T-helper 17 cell (primary cell): Measurements from ENCODE around the gene ARPIN. TPM values are rescaled to one million over a fixed set of nuclear protein-coding genes. Genes with fewer than 3 reads are reported as not detected.

Experiments used
- ATAC-seq: fragments of 150-1000 bp; cut with Tn5 transposase; 2 replicates; pipeline ENCODE4 v1.10.0; 2021; ENCODE audit warnings: mild to moderate bottlenecking, moderate library complexity
- DNase-seq, 3 donors: peaks; one replicate each; pipeline versions ENCODE4 v3.0.0 to v3.0.0-alpha.2; 2020 to 2021
- H3K9me3 ChIP-seq: one replicate; pipeline ENCODE4 v1.7.0; 2013; ENCODE audit warnings: low read length, mild to moderate bottlenecking; ENCODE audit not compliant: control insufficient read depth, poor library complexity, severe bottlenecking
- H3K27ac Mint-ChIP-seq: one replicate; pipeline ENCODE4 v1.8.0; 2022; ENCODE audit warnings: mild to moderate bottlenecking, moderate library complexity, mixed read lengths
- H3K27me3 Mint-ChIP-seq: one replicate; pipeline ENCODE4 v1.8.0; 2022; ENCODE audit warnings: mixed read lengths
- H3K36me3 Mint-ChIP-seq: one replicate; pipeline ENCODE4 v1.8.0; 2022; ENCODE audit warnings: low read depth, mixed read lengths
- H3K4me1 Mint-ChIP-seq: one replicate; pipeline ENCODE4 v1.8.0; 2022; ENCODE audit warnings: mild to moderate bottlenecking, mixed read lengths
- H3K4me3 Mint-ChIP-seq: one replicate; pipeline ENCODE4 v1.8.0; 2022; ENCODE audit warnings: mild to moderate bottlenecking, moderate library complexity, mixed read lengths
- total RNA-seq, 4 donors: library from RNA in 2 of 4; stranded (reverse) in 2 of 4; gene quantifications; one replicate each; pipeline ENCODE4 v1.2.3 and lab custom pipeline; 2022 to 2026

ARPIN gene
- total RNA-seq, 2 donors from 2014 or later, result 0.13 TPM; not detected in 1

DNA sequence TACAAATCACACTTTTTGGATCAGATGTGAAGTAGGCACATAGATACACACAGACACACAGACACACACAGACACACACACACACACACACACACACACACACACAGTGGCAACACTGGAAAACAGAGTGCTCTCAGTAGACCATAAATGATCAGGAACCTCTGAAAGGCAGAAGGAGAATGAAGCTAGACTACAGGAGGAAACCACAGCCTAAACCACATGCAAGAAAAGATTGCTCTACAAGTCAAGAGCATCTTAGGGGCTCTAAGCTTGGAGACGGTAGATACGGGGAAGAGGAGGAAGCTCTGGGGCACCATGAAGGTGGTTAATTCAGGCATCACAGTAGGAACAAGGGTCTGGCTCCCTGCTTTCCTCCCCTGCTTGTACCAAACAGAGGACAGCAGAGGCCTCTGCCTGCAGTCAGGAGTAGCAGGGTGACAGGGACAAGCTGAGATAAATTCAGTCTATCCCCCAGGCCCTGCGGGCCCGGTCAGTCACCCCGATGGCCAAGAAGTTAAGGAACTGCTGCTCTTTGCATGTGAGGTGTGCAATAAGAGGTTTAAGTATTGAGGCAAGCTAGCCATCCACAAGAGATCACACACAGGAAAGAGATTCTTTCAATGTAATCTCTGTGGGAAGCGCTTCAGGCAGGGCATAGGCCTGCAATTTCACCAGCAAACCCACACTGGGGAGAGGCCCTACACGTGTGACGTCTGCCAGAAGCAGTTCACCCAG lies 23.5 kb upstream of the ARPIN start:
- Mint-ChIP-seq H3K4me3 (peak overlapping the region; percentile 64), H3K36me3 (no peaks in the 10 kb centered on the region), H3K4me1 (peaks cover 20% of the 10 kb centered on the region), H3K27ac (peak overlapping the region; percentile 41), H3K27me3 (peaks cover 5% of the 10 kb centered on the region)
- no peaks in the 10 kb centered on the region for H3K9me3 ChIP-seq
- ATAC-seq (peak; percentile 83), DNase-seq (no peak)

DNA sequence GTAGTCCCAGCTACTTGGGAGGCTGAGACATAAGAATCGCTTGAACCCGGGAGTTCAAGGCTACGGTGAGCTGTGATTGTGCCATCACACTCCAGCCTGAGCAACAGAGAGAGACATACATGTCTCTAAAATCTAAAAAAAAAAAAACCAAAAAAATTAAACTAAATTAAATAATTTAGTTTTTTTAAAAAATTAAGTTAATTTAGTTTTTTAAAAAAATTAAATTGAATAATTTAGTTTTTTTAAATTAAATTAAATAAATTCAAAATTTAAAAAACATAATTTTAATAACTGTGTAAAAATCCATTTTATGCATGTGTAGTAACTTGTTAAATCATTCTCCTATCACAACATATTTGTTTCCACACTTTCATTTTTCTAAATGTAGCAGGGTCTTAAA lies 20.1 kb upstream of the ARPIN start:
- no peak overlapping the region for H3K27ac Mint-ChIP-seq

DNA sequence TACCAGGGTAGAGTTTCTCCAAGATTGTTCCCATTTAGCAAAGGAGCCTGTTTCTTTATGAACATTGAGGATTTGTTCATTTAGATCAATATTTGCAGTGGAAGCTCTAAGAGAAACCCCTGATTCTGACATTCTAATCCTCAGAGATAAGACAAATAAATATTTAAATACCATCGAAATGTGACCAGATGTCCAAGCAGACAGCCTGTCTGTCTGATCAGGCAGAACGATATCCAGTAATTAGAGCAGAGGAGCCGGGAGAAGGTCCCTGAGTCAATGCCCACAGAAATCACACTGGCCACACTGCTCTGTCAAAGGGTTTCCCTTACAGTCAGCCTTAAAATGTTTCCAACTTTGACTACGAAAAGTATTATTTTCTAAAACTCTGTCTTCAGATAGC lies 15.7 kb upstream of the ARPIN start:
- Mint-ChIP-seq H3K36me3 (no peaks in the 10 kb centered on the region), H3K27ac (no peak overlapping the region), H3K4me1 (peaks cover 2% of the 10 kb centered on the region), H3K27me3 (no peaks in the 10 kb centered on the region), H3K4me3 (no peak overlapping the region)
- ATAC-seq (no peak), DNase-seq (no peak)
- no peaks in the 10 kb centered on the region for H3K9me3 ChIP-seq

More for the DNA sequence above, 20.1 kb upstream of the ARPIN start:
- H3K4me1 Mint-ChIP-seq, result peaks cover 16% of the 10 kb centered on the region
- no peak for DNase-seq
- no peak for ATAC-seq
- no peaks in the 10 kb centered on the region for H3K36me3 Mint-ChIP-seq
- H3K9me3 ChIP-seq, result no peaks in the 10 kb centered on the region
- H3K27me3 Mint-ChIP-seq, result no peaks in the 10 kb centered on the region
- H3K4me3 Mint-ChIP-seq, result no peak overlapping the region

DNA sequence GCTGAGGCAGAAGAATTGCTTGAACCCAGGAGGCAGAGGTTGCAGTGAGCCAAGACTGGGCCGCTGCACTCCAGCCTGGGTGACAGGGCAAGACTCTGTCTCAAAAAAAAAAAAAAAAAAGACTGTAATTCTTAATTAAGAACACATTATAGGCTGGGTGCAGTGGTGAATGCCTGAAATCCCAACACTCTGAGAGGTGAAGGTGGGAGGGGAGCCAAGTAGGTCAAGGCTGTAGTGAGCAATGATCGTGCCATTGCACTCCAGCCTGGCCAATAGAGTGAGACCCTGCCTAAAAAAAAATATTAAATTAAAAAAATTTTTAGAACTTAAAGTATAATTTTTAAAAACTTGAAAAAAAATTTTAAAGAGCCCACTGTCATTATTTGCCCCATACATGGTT lies 13.4 kb upstream of the ARPIN start:
- H3K27me3 Mint-ChIP-seq, result no peaks in the 10 kb centered on the region
- H3K9me3 ChIP-seq, result no peaks in the 10 kb centered on the region
- no peak for DNase-seq
- no peak overlapping the region for H3K4me3 Mint-ChIP-seq
- no peak overlapping the region for H3K27ac Mint-ChIP-seq
- no peaks in the 10 kb centered on the region for H3K36me3 Mint-ChIP-seq
- ATAC-seq, result no peak
- H3K4me1 Mint-ChIP-seq, result peaks cover 2% of the 10 kb centered on the region

DNA sequence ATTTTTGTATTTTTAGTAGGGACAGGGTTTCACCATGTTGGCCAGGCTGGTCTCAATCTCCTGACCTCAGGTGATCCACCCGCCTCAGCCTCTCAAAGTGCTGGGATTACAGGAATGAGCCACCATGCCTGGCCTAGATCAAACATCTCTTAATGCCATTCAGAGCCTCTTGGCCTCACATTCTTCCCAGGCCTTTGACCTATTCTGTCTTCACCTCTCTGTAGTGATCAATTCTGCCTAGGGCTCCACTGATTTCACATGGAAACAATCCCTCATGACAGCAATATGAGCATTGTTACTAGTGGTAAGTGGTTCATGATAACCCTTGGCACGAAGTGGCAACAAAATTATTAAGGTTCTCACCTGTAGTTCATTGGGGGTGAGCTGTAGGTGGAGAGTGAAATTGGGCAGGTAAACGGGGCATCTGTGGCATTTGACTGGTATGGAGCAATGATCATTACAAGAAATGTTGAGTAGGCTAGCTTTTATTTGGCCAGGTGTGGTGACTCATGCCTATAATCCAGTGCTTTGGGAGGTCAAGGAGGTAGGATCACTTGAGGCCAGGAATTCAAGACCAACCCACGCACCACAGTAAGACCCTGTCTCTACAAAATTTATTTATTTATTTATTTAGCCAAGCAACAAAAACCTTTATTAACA lies 4.8 kb upstream of the ARPIN start:
- H3K27ac Mint-ChIP-seq, result no peak overlapping the region
- peaks cover 3% of the 10 kb centered on the region for H3K36me3 Mint-ChIP-seq
- peaks cover 34% of the 10 kb centered on the region for H3K27me3 Mint-ChIP-seq
- DNase-seq (no peak), ATAC-seq (no peak)
- no peak overlapping the region for H3K4me3 Mint-ChIP-seq
- H3K4me1 Mint-ChIP-seq, result peaks cover 3% of the 10 kb centered on the region
- H3K9me3 ChIP-seq, result no peaks in the 10 kb centered on the region

DNA sequence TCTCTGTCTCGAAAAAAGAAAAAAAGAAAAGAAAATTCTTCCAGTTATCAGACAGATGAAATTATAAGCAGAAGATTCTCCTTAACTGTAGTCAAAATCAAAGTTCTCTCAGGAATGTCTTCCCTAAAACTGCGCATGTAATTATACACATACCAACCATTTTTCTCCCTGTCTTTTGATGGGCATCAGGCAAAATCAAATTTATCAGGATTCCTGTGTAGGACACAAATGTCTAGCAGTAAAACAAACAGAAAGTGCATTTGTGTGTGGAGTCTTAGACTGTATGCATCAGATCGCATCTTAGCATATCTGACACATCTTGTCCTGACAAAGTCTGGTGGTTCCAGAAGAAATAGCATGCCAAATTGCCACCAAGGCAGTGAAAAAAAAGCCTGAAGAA lies 3.9 kb upstream of the ARPIN start:
- no peak for DNase-seq

DNA sequence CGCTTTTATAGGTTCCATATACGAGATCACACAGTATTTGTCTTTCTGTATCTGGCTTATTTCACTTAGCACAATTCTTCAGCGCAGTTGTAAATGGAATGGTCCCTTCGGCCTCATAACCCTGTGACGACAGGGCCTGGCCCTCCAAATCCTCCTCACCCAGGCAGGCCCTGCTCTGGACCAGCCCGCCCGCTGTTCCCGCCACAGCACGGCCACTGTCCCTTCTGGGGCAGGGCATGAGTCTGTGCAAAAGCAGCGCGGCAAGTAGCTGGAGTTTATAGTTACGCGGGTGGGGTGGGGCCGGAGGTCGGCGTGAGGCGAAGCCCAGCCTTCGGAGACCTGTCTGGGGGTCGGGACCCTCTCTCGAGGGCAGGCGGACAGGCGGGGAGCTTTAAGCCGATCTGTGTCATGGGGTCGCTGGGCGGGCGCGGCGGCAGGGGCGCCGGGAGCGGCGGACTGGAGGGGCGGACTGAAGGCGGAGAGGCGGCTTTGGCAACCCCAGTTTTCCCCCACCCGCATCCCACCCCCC lies 543 bp downstream of the ARPIN start:
- peaks cover 9% of the 10 kb centered on the region for H3K36me3 Mint-ChIP-seq
- ATAC-seq (no peak), DNase-seq (no peak)
- H3K4me3 Mint-ChIP-seq, result no peak overlapping the region
- H3K9me3 ChIP-seq, result no peaks in the 10 kb centered on the region
- no peak overlapping the region for H3K27ac Mint-ChIP-seq
- peaks cover 57% of the 10 kb centered on the region for H3K27me3 Mint-ChIP-seq
- H3K4me1 Mint-ChIP-seq, result peaks cover 6% of the 10 kb centered on the region

More for the DNA sequence above, 3.9 kb upstream of the ARPIN start:
- Mint-ChIP-seq H3K27ac (no peak overlapping the region), H3K4me1 (peaks cover 3% of the 10 kb centered on the region), H3K4me3 (no peak overlapping the region), H3K27me3 (peaks cover 41% of the 10 kb centered on the region), H3K36me3 (peaks cover 3% of the 10 kb centered on the region)
- no peak for ATAC-seq
- H3K9me3 ChIP-seq, result no peaks in the 10 kb centered on the region

DNA sequence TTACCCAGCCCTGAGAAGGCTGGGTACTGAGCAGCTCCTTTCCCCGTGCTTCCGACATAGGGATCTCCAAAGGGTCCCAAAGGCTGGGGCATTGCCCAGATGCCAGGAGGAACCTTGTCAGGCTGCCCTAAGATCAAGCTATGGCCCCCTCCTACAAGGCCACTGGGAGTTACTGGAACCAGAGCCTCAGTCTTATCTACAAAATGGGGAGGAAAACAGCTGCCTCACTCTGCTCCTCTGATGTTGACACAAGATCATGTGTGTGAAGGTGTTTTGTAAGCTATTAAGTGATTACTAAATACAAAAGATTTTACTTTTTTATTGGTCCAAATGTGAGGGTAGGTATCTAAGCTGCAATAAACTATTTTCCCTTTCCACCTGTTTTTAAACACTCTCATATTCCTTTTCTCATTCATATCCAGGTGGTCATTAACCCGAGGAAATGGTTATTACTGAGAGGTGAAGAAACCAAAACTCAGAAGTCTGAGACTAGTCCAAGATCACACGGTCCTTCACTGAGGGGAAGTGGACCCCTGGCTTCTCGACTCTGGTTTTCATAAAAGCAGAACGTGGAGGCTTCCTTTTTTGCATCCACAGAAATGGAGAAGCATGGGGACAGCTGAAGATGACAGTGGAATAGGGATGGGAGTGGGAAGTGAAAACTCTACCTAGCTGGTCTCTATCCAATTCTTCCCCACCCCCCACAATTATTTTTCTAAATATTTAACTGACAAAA lies 1.7 kb downstream of the ARPIN start:
- ATAC-seq (no peak), DNase-seq (no peak)

DNA sequence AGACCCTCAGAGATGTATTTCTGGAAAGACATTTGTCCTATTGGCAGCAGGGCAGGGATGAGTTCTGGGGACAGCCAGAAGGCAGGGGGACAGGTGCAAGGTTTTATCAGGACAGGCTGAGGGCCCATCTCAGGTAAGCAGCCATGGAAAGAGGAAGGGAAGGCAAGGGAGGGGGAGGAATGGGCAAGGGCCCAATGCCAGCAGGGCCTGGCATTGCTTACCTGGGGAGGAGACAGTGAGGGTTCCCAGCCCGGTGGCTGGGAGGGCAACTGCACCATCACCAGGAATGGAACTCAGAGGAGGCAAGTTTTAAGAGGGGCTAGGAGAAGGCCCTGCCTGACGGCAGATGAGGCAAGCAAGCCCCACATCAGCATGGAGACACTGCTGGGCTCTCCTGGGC lies 3.1 kb downstream of the ARPIN start:
- peaks cover 16% of the 10 kb centered on the region for H3K36me3 Mint-ChIP-seq
- no peak for DNase-seq
- no peak overlapping the region for H3K4me3 Mint-ChIP-seq
- ATAC-seq, result no peak
- H3K9me3 ChIP-seq, result no peaks in the 10 kb centered on the region
- H3K4me1 Mint-ChIP-seq, result peaks cover 13% of the 10 kb centered on the region
- no peak overlapping the region for H3K27ac Mint-ChIP-seq
- H3K27me3 Mint-ChIP-seq, result peaks cover 69% of the 10 kb centered on the region

More for the DNA sequence above, 1.7 kb downstream of the ARPIN start:
- H3K27me3 Mint-ChIP-seq, result peaks cover 64% of the 10 kb centered on the region
- peaks cover 9% of the 10 kb centered on the region for H3K4me1 Mint-ChIP-seq
- peaks cover 11% of the 10 kb centered on the region for H3K36me3 Mint-ChIP-seq
- no peak overlapping the region for H3K4me3 Mint-ChIP-seq
- no peaks in the 10 kb centered on the region for H3K9me3 ChIP-seq
- no peak overlapping the region for H3K27ac Mint-ChIP-seq

DNA sequence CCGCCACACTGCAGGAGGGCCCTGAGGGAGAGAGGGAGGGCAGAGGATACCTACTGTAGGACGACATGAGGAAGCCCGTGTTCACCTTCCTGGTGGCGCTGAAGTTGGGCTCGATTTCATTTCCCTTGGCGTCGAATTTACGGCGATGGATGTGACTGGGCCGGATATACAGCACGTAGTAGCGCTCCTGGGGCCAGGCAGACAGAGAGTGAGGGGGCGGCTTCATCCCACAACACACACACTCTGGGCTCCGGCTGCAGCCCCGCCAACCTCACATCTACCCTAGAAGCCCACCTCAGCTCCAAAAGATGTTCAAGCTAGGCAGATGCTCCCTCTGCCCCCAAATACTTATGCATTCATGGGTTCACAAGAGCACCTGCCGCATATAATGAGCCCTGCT lies 4.5 kb downstream of the ARPIN start:
- Mint-ChIP-seq H3K36me3 (peaks cover 15% of the 10 kb centered on the region), H3K27me3 (peaks cover 62% of the 10 kb centered on the region), H3K27ac (no peak overlapping the region), H3K4me3 (no peak overlapping the region), H3K4me1 (peaks cover 13% of the 10 kb centered on the region)
- H3K9me3 ChIP-seq, result no peaks in the 10 kb centered on the region
- DNase-seq, result no peak
- no peak for ATAC-seq

DNA sequence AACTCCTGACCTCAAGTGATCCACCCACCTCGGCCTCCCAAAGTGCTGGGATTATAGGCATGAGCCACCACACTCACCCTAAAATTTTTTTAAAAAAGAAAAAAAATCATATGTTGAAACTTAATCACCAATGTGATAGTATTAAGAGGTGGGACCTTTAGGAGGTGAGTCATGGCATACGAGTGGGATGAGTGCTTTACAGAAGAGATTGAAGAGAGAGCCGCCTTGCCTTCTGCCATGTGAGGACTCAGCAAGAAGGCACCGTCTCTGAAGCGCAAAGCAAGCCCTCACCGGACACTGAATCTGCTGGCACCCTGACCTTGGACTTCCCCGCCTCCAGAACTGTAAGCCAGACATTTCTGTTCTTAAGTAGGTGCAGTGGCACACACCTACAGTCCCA lies 5.5 kb downstream of the ARPIN start:
- Mint-ChIP-seq H3K36me3 (peaks cover 15% of the 10 kb centered on the region), H3K27me3 (peaks cover 58% of the 10 kb centered on the region), H3K4me1 (peaks cover 13% of the 10 kb centered on the region), H3K4me3 (no peak overlapping the region), H3K27ac (no peak overlapping the region)
- no peaks in the 10 kb centered on the region for H3K9me3 ChIP-seq
- ATAC-seq, result no peak
- DNase-seq, result no peak

DNA sequence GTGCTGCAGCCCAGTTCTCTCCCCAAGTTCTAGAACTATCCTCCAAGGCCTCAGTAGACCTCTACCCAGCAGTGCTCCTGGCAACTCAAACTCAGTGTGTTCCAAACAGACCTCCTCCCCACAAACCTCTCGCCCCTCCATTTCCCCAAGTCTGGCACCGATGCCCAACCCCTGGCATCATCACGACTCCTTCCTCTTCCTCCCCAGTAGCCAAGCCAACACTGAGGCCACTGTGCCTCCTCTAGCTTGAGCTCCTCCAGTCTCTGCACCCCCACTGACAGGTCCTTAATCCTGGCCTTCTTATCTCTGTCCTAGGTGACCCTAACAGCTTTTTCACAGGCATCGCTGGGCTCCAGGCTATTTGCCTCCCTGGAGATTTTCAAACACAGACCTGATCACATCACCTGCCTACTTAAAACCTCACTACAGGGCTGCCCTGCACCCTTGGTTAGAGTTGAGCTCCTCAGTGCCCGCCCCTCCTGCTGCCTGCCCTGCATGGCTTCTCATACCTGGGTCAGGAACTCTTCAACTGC lies 6.8 kb downstream of the ARPIN start:
- Mint-ChIP-seq H3K27ac (no peak overlapping the region), H3K27me3 (peaks cover 44% of the 10 kb centered on the region), H3K36me3 (peaks cover 15% of the 10 kb centered on the region), H3K4me3 (no peak overlapping the region), H3K4me1 (peaks cover 11% of the 10 kb centered on the region)
- no peaks in the 10 kb centered on the region for H3K9me3 ChIP-seq
- ATAC-seq (no peak), DNase-seq (no peak)

DNA sequence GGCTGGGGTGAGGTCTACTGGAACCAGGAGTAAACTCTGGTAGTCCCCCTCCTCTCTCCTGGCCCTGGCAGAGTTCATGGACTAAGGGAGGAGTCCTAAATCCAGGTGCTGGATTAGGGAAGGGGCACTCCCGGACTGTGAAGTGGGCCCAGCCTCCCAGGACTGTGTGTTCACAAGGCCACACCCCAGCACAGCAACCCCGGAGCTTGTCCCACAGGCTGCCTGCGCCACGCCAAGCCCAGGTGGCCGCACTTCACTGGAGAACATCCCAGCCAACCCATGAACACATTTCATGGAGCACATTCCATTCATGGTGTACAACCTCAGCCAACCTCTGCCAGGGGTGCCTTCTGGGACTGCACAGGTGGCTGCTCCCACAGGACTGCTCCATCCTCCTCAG lies 8.2 kb downstream of the ARPIN start:
- Mint-ChIP-seq H3K4me1 (peaks cover 13% of the 10 kb centered on the region), H3K27ac (no peak overlapping the region), H3K4me3 (no peak overlapping the region), H3K27me3 (peaks cover 33% of the 10 kb centered on the region), H3K36me3 (peaks cover 14% of the 10 kb centered on the region)
- DNase-seq, result no peak
- H3K9me3 ChIP-seq, result no peaks in the 10 kb centered on the region
- ATAC-seq, result no peak
